GM18909 (cell line): Measurements from ENCODE around the gene PHKA1.
A peak's percentile ranks its signal among the peaks of the same experiment; 100 is the strongest.
"Not testable (repeated sequence)": the region's sequence is repeated elsewhere in the genome, so short reads cannot be mapped to it uniquely, and the experiment has no call there.

Experiments used
- ATAC-seq: cut with Tn5 transposase; IDR thresholded peaks from one replicate; pipeline ENCODE4 v1.9.1; 2021; ENCODE audit warnings: mild to moderate bottlenecking; ENCODE audit not compliant: unreplicated experiment, poor library complexity

PHKA1 gene

GRCh38 chrX:72713599-72714477 is at the start of gene PHKA1:
Gene PHKA1, minus strand, starts transcription at chrX:72714306. Its CDS starts 426 bp downstream, at chrX:72713880.
- peak; percentile 51 for ATAC-seq

GRCh38 chrX:72760454-72760853 is 46.3 kb upstream of the PHKA1 start:
- not testable (repeated sequence) for ATAC-seq

GRCh38 chrX:72748545-72748944 is 34.4 kb upstream of the PHKA1 start:
- not testable (repeated sequence) for ATAC-seq

GRCh38 chrX:72745546-72745945 is 31.4 kb upstream of the PHKA1 start:
- ATAC-seq, result not testable (repeated sequence)

- ATAC-seq, result no peak
Measured at GRCh38 chrX:72735561-72735960, 21.5 kb upstream of the PHKA1 start.

GRCh38 chrX:72733636-72734035 is 19.5 kb upstream of the PHKA1 start:
- ATAC-seq, result not testable (repeated sequence)

GRCh38 chrX:72727846-72728245 is 13.7 kb upstream of the PHKA1 start:
- no peak for ATAC-seq

GRCh38 chrX:72716766-72717165 is 2.7 kb upstream of the PHKA1 start:
- no peak for ATAC-seq

- ATAC-seq, result no peak
Measured at GRCh38 chrX:72715546-72715945, 1.4 kb upstream of the PHKA1 start.

GRCh38 chrX:72714478-72714916 is 391 bp upstream of the PHKA1 start:
- ATAC-seq, result no peak

- ATAC-seq, result no peak
Measured at GRCh38 chrX:72713130-72713529, 976 bp downstream of the PHKA1 start.

- no peak for ATAC-seq
Measured at GRCh38 chrX:72712094-72712755, 1.9 kb downstream of the PHKA1 start.

- ATAC-seq, result no peak
Measured at GRCh38 chrX:72705814-72706213, 8.3 kb downstream of the PHKA1 start.

GRCh38 chrX:72705111-72705510 is 9.0 kb downstream of the PHKA1 start:
- ATAC-seq, result no peak

GRCh38 chrX:72694170-72694569 is 19.9 kb downstream of the PHKA1 start:
- ATAC-seq, result no peak

- no peak for ATAC-seq
Measured at GRCh38 chrX:72693477-72693876, 20.6 kb downstream of the PHKA1 start.

GRCh38 chrX:72687396-72687795 is 26.7 kb downstream of the PHKA1 start:
- ATAC-seq, result no peak

- ATAC-seq, result no peak
Measured at GRCh38 chrX:72685810-72686456, 28.2 kb downstream of the PHKA1 start.

- no peak for ATAC-seq
Measured at GRCh38 chrX:72685018-72685417, 29.1 kb downstream of the PHKA1 start.

- no peak for ATAC-seq
Measured at GRCh38 chrX:72683631-72684030, 30.5 kb downstream of the PHKA1 start.

- ATAC-seq, result no peak
Measured at GRCh38 chrX:72676465-72676864, 37.6 kb downstream of the PHKA1 start.
